Stomach smooth muscle (tissue), 2 donors: ENCODE data around the gene FHAD1.
"Not testable (repeated sequence)": the region's sequence is repeated elsewhere in the genome, so short reads cannot be mapped to it uniquely, and the experiment has no call there.

Source experiments
- H3K27ac ChIP-seq: one replicate; pipeline ENCODE4 v1.7.0; 2013; ENCODE audit warnings: mild to moderate bottlenecking, low read length, inconsistent platforms
- H3K27me3 ChIP-seq, 2 donors: one replicate each; pipeline ENCODE4 v1.7.0; 2013; ENCODE audit warnings: low read length in 2 of 2; ENCODE audit not compliant: insufficient read depth in 2 of 2, control insufficient read depth in 1 of 2
- H3K36me3 ChIP-seq, 2 donors: one replicate each; pipeline ENCODE4 v1.7.0; 2013; ENCODE audit warnings: low read length in 2 of 2; ENCODE audit not compliant: control insufficient read depth in 2 of 2, insufficient read depth in 2 of 2
- H3K4me1 ChIP-seq: one replicate; pipeline ENCODE4 v1.7.0; 2013; ENCODE audit warnings: low read length; ENCODE audit not compliant: control insufficient read depth, insufficient read depth
- H3K4me3 ChIP-seq, 2 donors: one replicate each; pipeline ENCODE4 v1.7.0; 2013; ENCODE audit warnings: low read length in 2 of 2
- H3K9ac ChIP-seq, 2 donors: one replicate each; pipeline ENCODE4 v1.7.0; 2013; ENCODE audit warnings: low read length in 2 of 2, mild to moderate bottlenecking in 1 of 2
- H3K9me3 ChIP-seq, 2 donors: one replicate each; pipeline ENCODE4 v1.7.0; 2013; ENCODE audit warnings: low read length in 2 of 2; ENCODE audit not compliant: control insufficient read depth in 2 of 2
- donor health status: healthy.
- donor health status: Pancreatic carcinoma.

FHAD1 gene

GRCh38 chr1:15360700-15361099 is 113.7 kb downstream of the FHAD1 start:
- Histone ChIP-seq H3K4me3 (no peak overlapping the region), H3K9ac (no peak overlapping the region)

GRCh38 chr1:15362096-15362736 is 115.2 kb downstream of the FHAD1 start:
- Histone ChIP-seq H3K36me3 (no peaks in the 10 kb centered on the region), H3K4me3 (no peak overlapping the region), H3K27ac (no peak overlapping the region), H3K27me3 (no peaks in the 10 kb centered on the region), H3K9me3 (no peaks in the 10 kb centered on the region), H3K4me1 (no peaks in the 10 kb centered on the region), H3K9ac (no peak overlapping the region)

More at GRCh38 chr1:15360700-15361099, 113.7 kb downstream of the FHAD1 start:
- Histone ChIP-seq H3K36me3 (no peaks in the 10 kb centered on the region), H3K4me1 (no peaks in the 10 kb centered on the region), H3K9me3 (no peaks in the 10 kb centered on the region), H3K27ac (no peak overlapping the region), H3K27me3 (no peaks in the 10 kb centered on the region)

GRCh38 chr1:15362737-15363128 is 115.7 kb downstream of the FHAD1 start:
- no peaks in the 10 kb centered on the region for H3K36me3 ChIP-seq
- H3K4me1 ChIP-seq, result no peaks in the 10 kb centered on the region
- H3K9me3 ChIP-seq, result no peaks in the 10 kb centered on the region
- H3K27me3 ChIP-seq, result no peaks in the 10 kb centered on the region
- no peak overlapping the region for H3K4me3 ChIP-seq
- H3K27ac ChIP-seq, result no peak overlapping the region
- no peak overlapping the region for H3K9ac ChIP-seq

- Histone ChIP-seq H3K27me3 (no peaks in the 10 kb centered on the region), H3K4me1 (no peaks in the 10 kb centered on the region), H3K4me3 (no peak overlapping the region), H3K9me3 (no peaks in the 10 kb centered on the region), H3K36me3 (no peaks in the 10 kb centered on the region), H3K9ac (no peak overlapping the region), H3K27ac (no peak overlapping the region)
Measured at GRCh38 chr1:15364740-15365139, 117.7 kb downstream of the FHAD1 start.

- H3K4me1 ChIP-seq, result peaks cover 20% of the 10 kb centered on the region
- no peaks in the 10 kb centered on the region for H3K9me3 ChIP-seq
- no peak overlapping the region for H3K9ac ChIP-seq
- H3K36me3 ChIP-seq, result no peaks in the 10 kb centered on the region
- H3K27ac ChIP-seq, result no peak overlapping the region
- H3K27me3 ChIP-seq, result no peaks in the 10 kb centered on the region
- no peak overlapping the region for H3K4me3 ChIP-seq
Measured at GRCh38 chr1:15368888-15369287, 121.9 kb downstream of the FHAD1 start.

GRCh38 chr1:15370268-15370667 is 123.2 kb downstream of the FHAD1 start:
- H3K9ac ChIP-seq, result no peak overlapping the region

GRCh38 chr1:15370781-15371520 is 123.9 kb downstream of the FHAD1 start:
- no peak overlapping the region for H3K9ac ChIP-seq
- peaks cover 20% of the 10 kb centered on the region for H3K4me1 ChIP-seq
- H3K27ac ChIP-seq, result peak overlapping the region; percentile 58
- H3K9me3 ChIP-seq, result no peaks in the 10 kb centered on the region
- H3K36me3 ChIP-seq, result no peaks in the 10 kb centered on the region
- H3K4me3 ChIP-seq, result peak overlapping the region in 1 of 2 donors; percentile 44
- H3K27me3 ChIP-seq, result no peaks in the 10 kb centered on the region

More at GRCh38 chr1:15370268-15370667, 123.2 kb downstream of the FHAD1 start:
- Histone ChIP-seq H3K4me1 (peaks cover 20% of the 10 kb centered on the region), H3K9me3 (no peaks in the 10 kb centered on the region), H3K36me3 (no peaks in the 10 kb centered on the region), H3K4me3 (no peak overlapping the region), H3K27ac (peak overlapping the region; percentile 58), H3K27me3 (no peaks in the 10 kb centered on the region)

- peak overlapping the region; percentile 58 for H3K27ac ChIP-seq
- H3K4me3 ChIP-seq, result no peak overlapping the region
- H3K27me3 ChIP-seq, result no peaks in the 10 kb centered on the region
- no peaks in the 10 kb centered on the region for H3K36me3 ChIP-seq
- no peaks in the 10 kb centered on the region for H3K9me3 ChIP-seq
- no peak overlapping the region for H3K9ac ChIP-seq
- peaks cover 20% of the 10 kb centered on the region for H3K4me1 ChIP-seq
Measured at GRCh38 chr1:15371610-15372545, 124.9 kb downstream of the FHAD1 start.

GRCh38 chr1:15378729-15379128 is 131.7 kb downstream of the FHAD1 start:
- Histone ChIP-seq H3K27ac (no peak overlapping the region), H3K36me3 (no peaks in the 10 kb centered on the region), H3K4me3 (no peak overlapping the region), H3K4me1 (no peaks in the 10 kb centered on the region), H3K9me3 (no peaks in the 10 kb centered on the region), H3K27me3 (no peaks in the 10 kb centered on the region), H3K9ac (no peak overlapping the region)

GRCh38 chr1:15379151-15379550 is 132.1 kb downstream of the FHAD1 start:
- H3K27ac ChIP-seq, H3K4me1 ChIP-seq, H3K9ac ChIP-seq: not testable (repeated sequence)

More at GRCh38 chr1:15379151-15379550, 132.1 kb downstream of the FHAD1 start:
- not testable (repeated sequence) for H3K27me3 ChIP-seq, H3K36me3 ChIP-seq, H3K4me3 ChIP-seq, H3K9me3 ChIP-seq
